IMR-90 (cell line): ENCODE results near the gene EFCC1. TPM values are rescaled to one million over a fixed set of nuclear protein-coding genes. Genes with fewer than 3 reads are reported as not detected.

ENCODE experiments used
- ATAC-seq: fragments of 200-7000 bp; cut with Tn5 transposase; 2 replicates; pipeline ENCODE4 v1.9.1; 2020; ENCODE audit warnings: low read depth, mild to moderate bottlenecking, moderate library complexity
- BruUV-seq: library from RNA; stranded (reverse); fragments of 400-500 nt; replicated peaks from 2 replicates; lab custom pipeline; 2021; lab: Mats Ljungman, UMichigan
- CTCF ChIA-PET: fragments of 300-600 bp; formaldehyde crosslinking; extraction: SDS; loops from one replicate; lab custom pipeline; 2021; ENCODE audit warnings: antibody characterized with exemption; lab: Yijun Ruan, JAX
- POLR2A ChIA-PET: fragments of 300-600 bp; sonication (Branson Sonifier 250); formaldehyde crosslinking; loops from one replicate; lab custom pipeline; 2022; ENCODE audit warnings: antibody characterized with exemption; ENCODE audit not compliant: unreplicated experiment; lab: Charles Lee
- DNase-seq: peaks from one replicate; pipeline ENCODE4 v3.0.0; 2013
- H2AFZ ChIP-seq: replicated peaks from 2 replicates; pipeline ENCODE3; 2013; ENCODE audit warnings: low read length, mild to moderate bottlenecking; ENCODE audit not compliant: poor library complexity
- H2AK5ac ChIP-seq: 2 replicates; pipeline ENCODE4 v1.6.1; 2013; ENCODE audit warnings: low read depth, low read length, inconsistent platforms
- H2AK9ac ChIP-seq: replicated peaks from 2 replicates; pipeline ENCODE3; 2013; ENCODE audit warnings: mild to moderate bottlenecking, low read depth, low read length, moderate library complexity; ENCODE audit not compliant: poor library complexity
- H2BK120ac ChIP-seq: 2 replicates; pipeline ENCODE4 v1.6.1; 2013; ENCODE audit warnings: low read depth, low read length, inconsistent platforms
- H2BK15ac ChIP-seq: 3 replicates; pipeline ENCODE4 v1.6.1; 2013; ENCODE audit warnings: low read depth, low read length, inconsistent platforms
- H2BK20ac ChIP-seq: 2 replicates; pipeline ENCODE4 v1.6.1; 2013; ENCODE audit warnings: low read depth, mild to moderate bottlenecking, inconsistent platforms, low read length, moderate library complexity
- H2BK5ac ChIP-seq: 2 replicates; pipeline ENCODE4 v1.6.1; 2013; ENCODE audit warnings: mild to moderate bottlenecking, low read depth, low read length, inconsistent platforms; ENCODE audit not compliant: poor library complexity, severe bottlenecking
- H3K14ac ChIP-seq: replicated peaks from 2 replicates; pipeline ENCODE4 v1.6.1; 2013; ENCODE audit warnings: low read depth, low read length, inconsistent platforms
- H3K18ac ChIP-seq: 2 replicates; pipeline ENCODE4 v1.6.1; 2013; ENCODE audit warnings: low read depth, low read length, control low read depth
- H3K23ac ChIP-seq: 2 replicates; pipeline ENCODE4 v1.6.1; 2013; ENCODE audit warnings: low read depth, low read length, inconsistent platforms
- H3K27ac ChIP-seq: 2 replicates; pipeline ENCODE4 v1.5.1; 2013; ENCODE audit warnings: mild to moderate bottlenecking, control low read depth, low read length; ENCODE audit not compliant: insufficient read depth
- H3K27me3 ChIP-seq: 2 replicates; pipeline ENCODE4 v1.6.1; 2013; ENCODE audit warnings: low read length; ENCODE audit not compliant: control insufficient read depth, insufficient read depth
- H3K36me3 ChIP-seq: 2 replicates; pipeline ENCODE4 v1.6.1; 2013; ENCODE audit warnings: low read length, mixed read lengths; ENCODE audit not compliant: control insufficient read depth, insufficient read depth
- H3K4ac ChIP-seq: 2 replicates; pipeline ENCODE4 v1.6.1; 2013; ENCODE audit warnings: low read depth, low read length, inconsistent platforms
- H3K4me1 ChIP-seq: 2 replicates; pipeline ENCODE4 v1.6.1; 2013; ENCODE audit warnings: low read length, mixed read lengths; ENCODE audit not compliant: control insufficient read depth, insufficient read depth
- H3K4me2 ChIP-seq: 2 replicates; pipeline ENCODE4 v1.6.1; 2013; ENCODE audit warnings: low read depth, mild to moderate bottlenecking, control low read depth, low read length, moderate library complexity
- H3K4me3 ChIP-seq: 2 replicates; pipeline ENCODE4 v1.5.1; 2013; ENCODE audit warnings: low read depth, mild to moderate bottlenecking, control low read depth, low read length, moderate library complexity; ENCODE audit not compliant: insufficient read depth
- H3K56ac ChIP-seq: 2 replicates; pipeline ENCODE4 v1.6.1; 2013; ENCODE audit warnings: low read length, inconsistent platforms; ENCODE audit not compliant: insufficient read depth; ENCODE audit errors: extremely low read depth
- H3K79me1 ChIP-seq, 2 experiments: 2 replicates each; pipeline ENCODE4 v1.6.1; 2013; ENCODE audit warnings: low read length in 2 of 2, inconsistent platforms in 1 of 2, low read depth in 1 of 2
- H3K9ac ChIP-seq: 2 replicates; pipeline ENCODE4 v1.6.1; 2013; ENCODE audit warnings: low read depth, low read length, control low read depth
- H3K9me1 ChIP-seq: 2 replicates; pipeline ENCODE4 v1.6.1; 2013; ENCODE audit warnings: low read length, inconsistent platforms; ENCODE audit not compliant: insufficient read depth
- H3K9me3 ChIP-seq: 2 replicates; pipeline ENCODE4 v1.6.1; 2013; ENCODE audit warnings: low read length; ENCODE audit not compliant: control insufficient read depth, insufficient read depth
- H4K20me1 ChIP-seq: 2 replicates; pipeline ENCODE4 v1.6.1; 2013; ENCODE audit warnings: low read length, inconsistent platforms; ENCODE audit not compliant: insufficient read depth
- H4K5ac ChIP-seq: 2 replicates; pipeline ENCODE4 v1.6.1; 2013; ENCODE audit warnings: mild to moderate bottlenecking, low read depth, low read length, control low read depth
- H4K8ac ChIP-seq, 2 experiments: 2 replicates each; pipeline ENCODE4 v1.6.1; 2013; ENCODE audit warnings: low read depth in 2 of 2, low read length in 2 of 2, control low read depth in 1 of 2, inconsistent platforms in 1 of 2
- H4K91ac ChIP-seq: 2 replicates; pipeline ENCODE4 v1.6.1; 2013; ENCODE audit warnings: low read depth, low read length, inconsistent platforms; ENCODE audit not compliant: insufficient read depth
- BHLHE40 ChIP-seq: fragments of 150-350 bp; IDR thresholded peaks from 2 replicates; pipeline ENCODE4 v1.6.1; 2016; ENCODE audit warnings: mild to moderate bottlenecking, low read depth, low read length
- CEBPB ChIP-seq: IDR thresholded peaks from 2 replicates; pipeline ENCODE4 v1.6.1; 2012; ENCODE audit warnings: low read depth, low read length, improper control_type of control experiment
- CHD1 ChIP-seq: IDR thresholded peaks from 2 replicates; pipeline ENCODE4 v1.6.1; 2012; ENCODE audit warnings: low read depth, low read length, improper control_type of control experiment
- FOS ChIP-seq: fragments of 150-350 bp; IDR thresholded peaks from 2 replicates; pipeline ENCODE4 v1.6.1; 2016; ENCODE audit warnings: low read depth, low read length
- MAFK ChIP-seq: IDR thresholded peaks from 2 replicates; pipeline ENCODE4 v1.6.1; 2012; ENCODE audit warnings: low read depth, low read length, improper control_type of control experiment
- MAZ ChIP-seq: IDR thresholded peaks from 2 replicates; pipeline ENCODE4 v1.6.1; 2012; ENCODE audit warnings: low read depth, mild to moderate bottlenecking, low read length, improper control_type of control experiment, moderate library complexity, borderline replicate concordance
- MXI1 ChIP-seq: IDR thresholded peaks from 2 replicates; pipeline ENCODE4 v1.6.1; 2012; ENCODE audit warnings: low read depth, mild to moderate bottlenecking, low read length, moderate library complexity, borderline replicate concordance
- NFE2L2 ChIP-seq: fragments of 150-350 bp; IDR thresholded peaks from 2 replicates; pipeline ENCODE4 v1.6.1; 2016; ENCODE audit warnings: low read depth, mild to moderate bottlenecking, low read length
- POLR2A ChIP-seq: IDR thresholded peaks from 2 replicates; pipeline ENCODE4 v1.6.1; 2012; ENCODE audit warnings: mild to moderate bottlenecking, low read depth, low read length
- RAD21 ChIP-seq: IDR thresholded peaks from 2 replicates; pipeline ENCODE4 v1.6.1; 2012; ENCODE audit warnings: low read length, improper control_type of control experiment
- RCOR1 ChIP-seq: IDR thresholded peaks from 2 replicates; pipeline ENCODE4 v1.6.1; 2012; ENCODE audit warnings: mild to moderate bottlenecking, low read length, improper control_type of control experiment; ENCODE audit not compliant: insufficient replicate concordance
- RFX5 ChIP-seq: IDR thresholded peaks from 2 replicates; pipeline ENCODE4 v1.8.0; 2012; ENCODE audit warnings: low read depth, mild to moderate bottlenecking, low read length, moderate library complexity
- SMC3 ChIP-seq: fragments of 150-350 bp; IDR thresholded peaks from 2 replicates; pipeline ENCODE4 v1.6.1; 2016; ENCODE audit warnings: low read depth, mild to moderate bottlenecking, antibody characterized with exemption, low read length, moderate library complexity
- WGBS, 2 experiments: methylation state at CpG; one replicate each; pipeline versions ENCODE4 v1.1.5 to v1.1.7; 2013; ENCODE audit warnings: missing lambda C conversion rate in 2 of 2; ENCODE audit not compliant: insufficient read length in 1 of 2; ENCODE audit errors: extremely low coverage in 2 of 2; 5-methylcytosine and 5-hydroxymethylcytosine counted together
- dilution Hi-C: fragments of 300-500 bp; cut with HindIII; formaldehyde crosslinking; loops from one replicate; pipeline ENCODE4 v1.14.3; 2018; ENCODE audit warnings: low sequenced_read_pairs; ENCODE audit not compliant: unreplicated experiment
- in situ Hi-C: fragments of 300-500 bp; cut with MboI; formaldehyde crosslinking; loops from 3 replicates; pipeline ENCODE4 v1.14.3; 2019; ENCODE audit warnings: low sequenced_read_pairs, inconsistent platforms, mixed read lengths
- intact Hi-C: fragments of 100-400 bp; cut with micrococcal nuclease; formaldehyde crosslinking; loops from 2 replicates; pipeline ENCODE4 v1.10.0; 2022
- polyA plus RNA-seq, 3 experiments: library from polyadenylated mRNA; depleted of rRNA; stranded (reverse); fragments of >200 nt; gene quantifications; 2 replicates each; pipeline ENCODE4 v1.2.3, GENCODE V29; 2012; ENCODE audit warnings: low replicate concordance in 1 of 3
- total RNA-seq: library from RNA; depleted of rRNA; stranded (reverse); fragments of >200 nt; gene quantifications from 2 replicates; pipeline ENCODE4 v1.2.3, GENCODE V29; 2012
- TF ChIP-seq, protein P1 (sequence below): conservative IDR thresholded peaks from 2 replicates; pipeline ENCODE4 v1.5.1; 2012; ENCODE audit warnings: mild to moderate bottlenecking, low read depth, low read length, improper control_type of control experiment
- TF ChIP-seq, protein P2 (sequence below): fragments of 150-350 bp; IDR thresholded peaks from 2 replicates; pipeline ENCODE4 v1.6.1; 2017; ENCODE audit warnings: mild to moderate bottlenecking, antibody characterized with exemption, low read length, low read depth
- TF ChIP-seq, protein P3 (sequence below): fragments of 150-350 bp; IDR thresholded peaks from 2 replicates; pipeline ENCODE4 v1.6.1; 2016; ENCODE audit warnings: low read depth, mild to moderate bottlenecking, low read length, moderate library complexity, borderline replicate concordance

The EFCC1 gene
- total and polyA plus RNA-seq, 2 of the 4 experiments (the other 2 are of a cell fraction), result not detected

DNA sequence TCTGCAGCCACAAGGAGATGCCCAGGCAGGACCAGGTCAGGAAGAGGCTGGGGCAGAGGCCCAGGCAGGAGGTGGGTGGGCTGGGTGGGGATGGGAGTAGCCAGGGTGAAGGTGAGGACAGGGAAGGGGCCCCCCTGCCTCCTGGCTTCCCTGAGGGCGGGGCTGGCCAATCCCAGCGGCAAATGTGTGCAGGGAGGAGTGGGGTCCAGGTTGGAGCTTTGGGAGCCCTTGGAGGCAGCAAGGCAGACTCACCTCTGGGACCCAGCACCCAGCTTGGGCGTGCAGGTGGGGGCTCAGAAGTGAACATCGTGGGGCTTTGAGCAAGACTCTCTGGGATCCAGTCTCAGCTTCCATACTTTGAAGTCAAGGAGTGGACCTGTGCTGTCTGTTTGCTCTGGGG is 84.7 kb downstream of the EFCC1 start:
- Histone ChIP-seq H3K4me1 (peaks cover 4% of the 10 kb centered on the region), H3K23ac (no peak overlapping the region), H3K27ac (no peak overlapping the region), H3K4ac (no peak overlapping the region), H3K9me3 (no peaks in the 10 kb centered on the region), H4K91ac (no peak overlapping the region), H4K8ac (no peak overlapping the region), H3K79me1 (no peaks in the 10 kb centered on the region), H2AFZ (no peak overlapping the region), H2BK120ac (no peak overlapping the region), H2BK15ac (no peak overlapping the region), H2BK20ac (no peak overlapping the region), H3K9me1 (no peaks in the 10 kb centered on the region), H3K18ac (no peak overlapping the region), H4K20me1 (no peaks in the 10 kb centered on the region), H2AK9ac (no peak overlapping the region), H3K56ac (no peak overlapping the region), H3K4me2 (no peak overlapping the region), H3K4me3 (no peak overlapping the region), H2BK5ac (no peak overlapping the region), H2AK5ac (no peak overlapping the region), H3K36me3 (no peaks in the 10 kb centered on the region), H3K14ac (no peak overlapping the region), H3K9ac (no peak overlapping the region), H3K27me3 (no peaks in the 10 kb centered on the region), H4K5ac (no peak overlapping the region)
- intact Hi-C loops (no loop called here), dilution Hi-C loops (no loop called here), in situ Hi-C loops (no loop called here)
- no peak for DNase-seq
- CTCF ChIA-PET, result no interaction called here
- TF ChIP-seq POLR2A, result no peak
- no peak for TF ChIP-seq CEBPB
- TF ChIP-seq CHD1, result no peak
- no peak for TF ChIP-seq MAFK
- TF ChIP-seq BHLHE40, result no peak
- TF ChIP-seq MAZ, result no peak
- no peak for TF ChIP-seq MXI1
- TF ChIP-seq, protein P1, sequence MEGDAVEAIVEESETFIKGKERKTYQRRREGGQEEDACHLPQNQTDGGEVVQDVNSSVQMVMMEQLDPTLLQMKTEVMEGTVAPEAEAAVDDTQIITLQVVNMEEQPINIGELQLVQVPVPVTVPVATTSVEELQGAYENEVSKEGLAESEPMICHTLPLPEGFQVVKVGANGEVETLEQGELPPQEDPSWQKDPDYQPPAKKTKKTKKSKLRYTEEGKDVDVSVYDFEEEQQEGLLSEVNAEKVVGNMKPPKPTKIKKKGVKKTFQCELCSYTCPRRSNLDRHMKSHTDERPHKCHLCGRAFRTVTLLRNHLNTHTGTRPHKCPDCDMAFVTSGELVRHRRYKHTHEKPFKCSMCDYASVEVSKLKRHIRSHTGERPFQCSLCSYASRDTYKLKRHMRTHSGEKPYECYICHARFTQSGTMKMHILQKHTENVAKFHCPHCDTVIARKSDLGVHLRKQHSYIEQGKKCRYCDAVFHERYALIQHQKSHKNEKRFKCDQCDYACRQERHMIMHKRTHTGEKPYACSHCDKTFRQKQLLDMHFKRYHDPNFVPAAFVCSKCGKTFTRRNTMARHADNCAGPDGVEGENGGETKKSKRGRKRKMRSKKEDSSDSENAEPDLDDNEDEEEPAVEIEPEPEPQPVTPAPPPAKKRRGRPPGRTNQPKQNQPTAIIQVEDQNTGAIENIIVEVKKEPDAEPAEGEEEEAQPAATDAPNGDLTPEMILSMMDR, result no peak
- no peak for TF ChIP-seq RFX5
- TF ChIP-seq SMC3, result no peak
- TF ChIP-seq RAD21, result no peak
- TF ChIP-seq, protein P2, sequence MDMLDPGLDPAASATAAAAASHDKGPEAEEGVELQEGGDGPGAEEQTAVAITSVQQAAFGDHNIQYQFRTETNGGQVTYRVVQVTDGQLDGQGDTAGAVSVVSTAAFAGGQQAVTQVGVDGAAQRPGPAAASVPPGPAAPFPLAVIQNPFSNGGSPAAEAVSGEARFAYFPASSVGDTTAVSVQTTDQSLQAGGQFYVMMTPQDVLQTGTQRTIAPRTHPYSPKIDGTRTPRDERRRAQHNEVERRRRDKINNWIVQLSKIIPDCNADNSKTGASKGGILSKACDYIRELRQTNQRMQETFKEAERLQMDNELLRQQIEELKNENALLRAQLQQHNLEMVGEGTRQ, result no peak
- no peak for TF ChIP-seq NFE2L2
- TF ChIP-seq, protein P3, sequence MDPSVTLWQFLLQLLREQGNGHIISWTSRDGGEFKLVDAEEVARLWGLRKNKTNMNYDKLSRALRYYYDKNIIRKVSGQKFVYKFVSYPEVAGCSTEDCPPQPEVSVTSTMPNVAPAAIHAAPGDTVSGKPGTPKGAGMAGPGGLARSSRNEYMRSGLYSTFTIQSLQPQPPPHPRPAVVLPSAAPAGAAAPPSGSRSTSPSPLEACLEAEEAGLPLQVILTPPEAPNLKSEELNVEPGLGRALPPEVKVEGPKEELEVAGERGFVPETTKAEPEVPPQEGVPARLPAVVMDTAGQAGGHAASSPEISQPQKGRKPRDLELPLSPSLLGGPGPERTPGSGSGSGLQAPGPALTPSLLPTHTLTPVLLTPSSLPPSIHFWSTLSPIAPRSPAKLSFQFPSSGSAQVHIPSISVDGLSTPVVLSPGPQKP, result no peak
- no peak for TF ChIP-seq RCOR1
- TF ChIP-seq FOS, result no peak
- WGBS, 2 experiments, result 93% methylated on average over 3 of the region's 4 CpGs; no CpG with 5 or more reads in 1 of the 2 experiments
- ATAC-seq, result no peak
- BruUV-seq, result no TSS peak
- POLR2A ChIA-PET, result no interaction called here
